H1 (cell line): ENCODE data around the gene CAMTA1. TPM values are rescaled to one million over a fixed set of nuclear protein-coding genes. Genes with fewer than 3 reads are reported as not detected.
A peak's percentile ranks its signal among the peaks of the same experiment; 100 is the strongest.

Source experiments
- CTCF ChIA-PET: fragments of 300-600 bp; sonication (Branson Sonifier 250); formaldehyde crosslinking; loops from one replicate; lab custom pipeline; 2021; ENCODE audit not compliant: partially characterized antibody; lab: Charles Lee
- POLR2A ChIA-PET: fragments of 300-600 bp; sonication (Branson Sonifier 250); formaldehyde crosslinking; loops from one replicate; lab custom pipeline; 2021; ENCODE audit warnings: inconsistent platforms; ENCODE audit not compliant: partially characterized antibody; lab: Charles Lee
- DNase-seq, 2 experiments: peaks; one replicate each; pipeline versions ENCODE4 v3.0.0 to v3.0.0-alpha.2; 2010 to 2022; ENCODE audit warnings: low spot score in 2 of 2, low read depth in 1 of 2, mixed read lengths in 1 of 2
- FAIRE-seq: peaks from 2 replicates; lab custom pipeline; 2011; peaks lifted over from hg19 to GRCh38; lab: Jason Lieb, UNC
- H2AFZ ChIP-seq: 2 replicates; pipeline ENCODE4 v1.8.1; 2012; ENCODE audit warnings: low read length, inconsistent platforms
- H2AK5ac ChIP-seq: 2 replicates; pipeline ENCODE4 v1.6.1; 2013; ENCODE audit warnings: low read depth, low read length
- H2BK120ac ChIP-seq: replicated peaks from 2 replicates; pipeline ENCODE3; 2013; ENCODE audit warnings: low read depth, low read length, inconsistent platforms
- H2BK12ac ChIP-seq: 2 replicates; pipeline ENCODE4 v1.6.1; 2013; ENCODE audit warnings: low read depth, low read length
- H2BK15ac ChIP-seq: 2 replicates; pipeline ENCODE4 v1.6.1; 2013; ENCODE audit warnings: low read length
- H2BK20ac ChIP-seq: 2 replicates; pipeline ENCODE4 v1.6.1; 2013; ENCODE audit warnings: low read length
- H2BK5ac ChIP-seq: 2 replicates; pipeline ENCODE4 v1.6.1; 2013; ENCODE audit warnings: low read depth, low read length
- H3K14ac ChIP-seq: 2 replicates; pipeline ENCODE4 v1.6.1; 2013; ENCODE audit warnings: inconsistent platforms; ENCODE audit not compliant: insufficient read length
- H3K18ac ChIP-seq: 2 replicates; pipeline ENCODE4 v1.6.1; 2013; ENCODE audit warnings: low read length; ENCODE audit errors: extremely low read depth
- H3K23ac ChIP-seq: 2 replicates; pipeline ENCODE4 v1.6.1; 2013; ENCODE audit warnings: inconsistent platforms; ENCODE audit not compliant: insufficient read length
- H3K23me2 ChIP-seq: 2 replicates; pipeline ENCODE4 v1.6.1; 2013; ENCODE audit warnings: low read depth, low read length
- H3K27ac ChIP-seq: 2 replicates; pipeline ENCODE4 v1.6.1; 2011; ENCODE audit warnings: low read depth, low read length, inconsistent platforms
- H3K27me3 ChIP-seq, 4 experiments: replicated peaks in 1 of 4; 1 replicate in 1 of 4; 2 replicates in 3 of 4; pipeline versions ENCODE4 v1.6.1 to v1.8.1; 2011 to 2013; ENCODE audit warnings: low read length in 3 of 4, mild to moderate bottlenecking in 3 of 4, inconsistent platforms in 2 of 4, mixed read lengths in 2 of 4, moderate library complexity in 1 of 4; ENCODE audit not compliant: control insufficient read depth in 3 of 4, insufficient read depth in 3 of 4; ENCODE audit errors: extremely low read depth in 1 of 4
- H3K36me3 ChIP-seq, 4 experiments: 2 replicates each; pipeline versions ENCODE4 v1.6.1 to v1.8.1; 2011 to 2013; ENCODE audit warnings: mild to moderate bottlenecking in 4 of 4, low read length in 3 of 4, moderate library complexity in 2 of 4, control low read depth in 1 of 4, inconsistent platforms in 1 of 4; ENCODE audit not compliant: insufficient read depth in 4 of 4, control insufficient read depth in 2 of 4
- H3K4ac ChIP-seq: replicated peaks from 2 replicates; pipeline ENCODE3; 2013; ENCODE audit warnings: low read length, low read depth, mixed read lengths, inconsistent platforms; ENCODE audit not compliant: insufficient read length
- H3K4me1 ChIP-seq, 4 experiments: replicated peaks in 1 of 4; 1 replicate in 1 of 4; 2 replicates in 3 of 4; pipeline versions ENCODE4 v1.6.1 to v1.8.1; 2011 to 2013; ENCODE audit warnings: low read length in 3 of 4, inconsistent platforms in 2 of 4, mixed read lengths in 1 of 4; ENCODE audit not compliant: insufficient read depth in 4 of 4, control insufficient read depth in 3 of 4
- H3K4me2 ChIP-seq, 2 experiments: 2 replicates each; pipeline versions ENCODE4 v1.6.1 to v1.8.1; 2011 to 2013; ENCODE audit warnings: low read depth in 2 of 2, low read length in 2 of 2, control low read depth in 1 of 2, inconsistent platforms in 1 of 2, mild to moderate bottlenecking in 1 of 2; ENCODE audit not compliant: insufficient read depth in 1 of 2
- H3K4me3 ChIP-seq, 4 experiments: fragments of 200-600, 300-600 bp in 1 of 4; sonication (generic), shearing (Covaris generic), sonication (Bioruptor Twin) in 1 of 4; 2 replicates each; pipeline versions ENCODE4 v1.5.1 to v1.8.1; 2011 to 2016; ENCODE audit warnings: low read length in 4 of 4, low read depth in 3 of 4, control low read depth in 2 of 4, inconsistent platforms in 2 of 4, mild to moderate bottlenecking in 2 of 4, mixed read lengths in 1 of 4, moderate library complexity in 1 of 4; ENCODE audit not compliant: insufficient read depth in 2 of 4; ENCODE audit errors: extremely low read depth in 1 of 4
- H3K56ac ChIP-seq: replicated peaks from 2 replicates; pipeline ENCODE3; 2013; ENCODE audit warnings: low read depth, mild to moderate bottlenecking, mixed read lengths, low read length, inconsistent platforms; ENCODE audit not compliant: insufficient read length
- H3K79me1 ChIP-seq: 2 replicates; pipeline ENCODE4 v1.6.1; 2013; ENCODE audit warnings: low read depth, low read length, control low read depth
- H3K79me2 ChIP-seq, 2 experiments: 2 replicates each; pipeline versions ENCODE4 v1.6.1 to v1.8.1; 2012 to 2013; ENCODE audit warnings: low read length in 2 of 2, mild to moderate bottlenecking in 2 of 2, inconsistent platforms in 1 of 2; ENCODE audit not compliant: insufficient read depth in 2 of 2, control insufficient read depth in 1 of 2
- H3K9ac ChIP-seq, 4 experiments: replicated peaks in 1 of 4; 1 replicate in 1 of 4; 2 replicates in 3 of 4; pipeline versions ENCODE4 v1.6.1 to v1.8.1; 2011 to 2013; ENCODE audit warnings: low read depth in 3 of 4, low read length in 3 of 4, control low read depth in 2 of 4, mild to moderate bottlenecking in 2 of 4, moderate library complexity in 2 of 4, inconsistent platforms in 1 of 4; ENCODE audit errors: extremely low read depth in 1 of 4
- H3K9me3 ChIP-seq, 2 experiments: 2 replicates each; pipeline versions ENCODE4 v1.6.1 to v1.8.1; 2012 to 2013; ENCODE audit warnings: mild to moderate bottlenecking in 2 of 2, moderate library complexity in 2 of 2, control low read depth in 1 of 2, inconsistent platforms in 1 of 2, low read depth in 1 of 2, low read length in 1 of 2, mixed read lengths in 1 of 2; ENCODE audit not compliant: insufficient read depth in 2 of 2
- H4K20me1 ChIP-seq, 2 experiments: replicated peaks in 1 of 2; 2 replicates each; pipeline versions ENCODE3 to v1.8.1; 2011 to 2013; ENCODE audit warnings: inconsistent platforms in 2 of 2, low read length in 2 of 2, mild to moderate bottlenecking in 1 of 2; ENCODE audit not compliant: insufficient read depth in 2 of 2, control insufficient read depth in 1 of 2
- H4K5ac ChIP-seq: 2 replicates; pipeline ENCODE4 v1.6.1; 2013; ENCODE audit warnings: low read length, low read depth, mixed read lengths, inconsistent platforms; ENCODE audit not compliant: insufficient read length
- H4K8ac ChIP-seq: 2 replicates; pipeline ENCODE4 v1.8.0; 2013; ENCODE audit warnings: mild to moderate bottlenecking, moderate library complexity, low read length, inconsistent platforms; ENCODE audit not compliant: insufficient read depth; ENCODE audit errors: extremely low read depth
- H4K91ac ChIP-seq: replicated peaks from 2 replicates; pipeline ENCODE3; 2013; ENCODE audit warnings: low read length, mixed read lengths, inconsistent platforms; ENCODE audit not compliant: insufficient read length
- RAD21 ChIP-seq, 2 experiments: IDR thresholded peaks in 1 of 2; conservative IDR thresholded peaks in 1 of 2; 2 replicates each; pipeline ENCODE4 v1.6.1; 2011; ENCODE audit warnings: low read depth in 2 of 2, low read length in 2 of 2, improper control_type of control experiment in 1 of 2, inconsistent platforms in 1 of 2, mild to moderate bottlenecking in 1 of 2, moderate library complexity in 1 of 2
- WGBS, 2 experiments: shearing (Covaris generic) in 1 of 2; methylation state at CpG; one replicate each; pipeline versions ENCODE4 v1.1.6 to v1.1.7; 2013 to 2015; ENCODE audit warnings: low lambda C conversion rate in 2 of 2, mixed read lengths in 2 of 2, inconsistent platforms in 1 of 2, low coverage in 1 of 2, missing lambda C conversion rate in 1 of 2; ENCODE audit not compliant: insufficient replicate concordance in 2 of 2, insufficient coverage in 1 of 2, insufficient read length in 1 of 2; ENCODE audit errors: extremely low coverage in 1 of 2, missing lambda C conversion rate in 1 of 2; 5-methylcytosine and 5-hydroxymethylcytosine counted together
- polyA plus RNA-seq, 7 experiments: library from polyadenylated mRNA; depleted of rRNA in 3 of 7; stranded (reverse) in 5 of 7; unstranded in 2 of 7; fragments of >200 nt in 5 of 7; fragments of 200-250 nt in 2 of 7; gene quantifications; 1 replicate in 5 of 7; 2 replicates in 1 of 7; 4 replicates in 1 of 7; pipeline versions ENCODE4 v1.2.1 to v1.2.3, GENCODE V29; 2011 to 2013; ENCODE audit warnings: missing spikeins in 2 of 7, mixed read lengths in 2 of 7
- total RNA-seq: library from RNA; stranded (reverse); fragmentation: NEBNext Ultra II Directional; extraction: Animal tissue kit (Norgen Biotek cat#: 25700); gene quantifications from 2 replicates; pipeline ENCODE4 v1.2.1, GENCODE V29; 2021
- TF ChIP-seq, protein P1 (sequence below): IDR thresholded peaks from 2 replicates; pipeline ENCODE4 v1.6.1; 2011; ENCODE audit warnings: low read length, improper control_type of control experiment
- TF ChIP-seq, protein P2 (sequence below), 3 experiments: IDR thresholded peaks; 1 replicate in 2 of 3; 2 replicates in 1 of 3; pipeline versions ENCODE4 v1.5.1 to v1.6.1; 2011; ENCODE audit warnings: low read length in 3 of 3, mild to moderate bottlenecking in 3 of 3, inconsistent platforms in 2 of 3, low read depth in 1 of 3, moderate library complexity in 1 of 3; ENCODE audit not compliant: insufficient read depth in 1 of 3; ENCODE audit errors: control extremely low read depth in 1 of 3

CAMTA1 gene
- total and polyA plus RNA-seq, 2 of the 8 experiments (the other 6 are each of a cell fraction or from before 2014, with no cell fraction given), result 65.0 to 119 TPM

DNA sequence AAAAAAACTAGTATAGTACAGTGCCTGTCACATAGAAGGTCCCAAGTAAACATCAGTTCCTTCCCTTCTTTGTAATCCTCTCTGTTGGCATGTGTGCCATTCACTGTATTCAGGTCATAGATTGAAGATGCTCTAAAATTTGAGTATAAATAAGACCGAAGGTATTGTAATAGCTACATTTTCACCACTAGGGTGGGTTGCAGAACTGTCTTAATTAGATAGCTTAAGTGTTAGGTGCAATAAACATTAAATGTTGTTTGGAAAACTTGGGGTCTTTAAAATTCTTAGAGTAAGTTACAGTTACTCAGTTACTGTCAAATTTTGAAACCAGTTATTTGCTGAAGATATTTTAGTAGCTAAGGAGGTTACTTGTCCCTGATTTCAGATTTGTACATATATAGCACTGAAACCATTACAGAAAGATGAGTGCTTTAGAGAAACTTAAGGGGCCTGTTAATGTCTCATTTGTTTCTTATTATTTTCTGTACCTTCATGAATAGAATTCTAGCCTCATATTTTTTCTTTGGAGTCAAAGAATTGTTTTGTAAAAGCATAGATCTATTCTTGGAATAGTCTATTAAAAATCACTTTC lies 1023.1 kb downstream of the CAMTA1 start:
- no peak for FAIRE-seq
- DNase-seq, result no peak
- Histone ChIP-seq H3K27me3 (no peaks in the 10 kb centered on the region), H3K56ac (no peak overlapping the region), H3K4me2 (no peak overlapping the region), H3K23me2 (no peaks in the 10 kb centered on the region), H3K4me1 (no peaks in the 10 kb centered on the region), H2AFZ (no peak overlapping the region), H3K4me3 (no peak overlapping the region), H3K4ac (no peak overlapping the region), H4K5ac (no peak overlapping the region), H3K79me2 (no peaks in the 10 kb centered on the region), H3K36me3 (peaks cover 0 to 46% (median 8%) of the 10 kb centered on the region in 4 experiments; a peak in 7 of 8 replicates), H2BK15ac (no peak overlapping the region), H2AK5ac (no peak overlapping the region), H3K14ac (no peak overlapping the region), H3K9ac (no peak overlapping the region), H4K91ac (no peak overlapping the region), H3K27ac (no peak overlapping the region), H2BK5ac (no peak overlapping the region), H4K20me1 (peaks cover 0 to 2% of the 10 kb centered on the region in 2 experiments), H3K79me1 (no peaks in the 10 kb centered on the region), H3K9me3 (peaks cover 4 to 5% of the 10 kb centered on the region in 2 experiments; a peak in 2 of 4 replicates), H3K23ac (no peak overlapping the region), H2BK12ac (no peak overlapping the region), H3K18ac (no peak overlapping the region), H4K8ac (no peak overlapping the region), H2BK20ac (no peak overlapping the region), H2BK120ac (no peak overlapping the region)
- ChIA-PET POLR2A (no interaction called here), CTCF (interaction anchor here (0.6 to 1.9 kb wide), 23 partner anchors 10 to 267 kb away, joined by 3 to 10 read pairs (median 4); no protein-coding TSS in a partner anchor)
- WGBS, 2 experiments, result 55% methylated on average over 1 of the region's 1 CpG; no CpG with 5 or more reads in 1 of the 2 experiments
- TF ChIP-seq, protein P1, sequence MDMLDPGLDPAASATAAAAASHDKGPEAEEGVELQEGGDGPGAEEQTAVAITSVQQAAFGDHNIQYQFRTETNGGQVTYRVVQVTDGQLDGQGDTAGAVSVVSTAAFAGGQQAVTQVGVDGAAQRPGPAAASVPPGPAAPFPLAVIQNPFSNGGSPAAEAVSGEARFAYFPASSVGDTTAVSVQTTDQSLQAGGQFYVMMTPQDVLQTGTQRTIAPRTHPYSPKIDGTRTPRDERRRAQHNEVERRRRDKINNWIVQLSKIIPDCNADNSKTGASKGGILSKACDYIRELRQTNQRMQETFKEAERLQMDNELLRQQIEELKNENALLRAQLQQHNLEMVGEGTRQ, result no peak
- TF ChIP-seq, protein P2, sequence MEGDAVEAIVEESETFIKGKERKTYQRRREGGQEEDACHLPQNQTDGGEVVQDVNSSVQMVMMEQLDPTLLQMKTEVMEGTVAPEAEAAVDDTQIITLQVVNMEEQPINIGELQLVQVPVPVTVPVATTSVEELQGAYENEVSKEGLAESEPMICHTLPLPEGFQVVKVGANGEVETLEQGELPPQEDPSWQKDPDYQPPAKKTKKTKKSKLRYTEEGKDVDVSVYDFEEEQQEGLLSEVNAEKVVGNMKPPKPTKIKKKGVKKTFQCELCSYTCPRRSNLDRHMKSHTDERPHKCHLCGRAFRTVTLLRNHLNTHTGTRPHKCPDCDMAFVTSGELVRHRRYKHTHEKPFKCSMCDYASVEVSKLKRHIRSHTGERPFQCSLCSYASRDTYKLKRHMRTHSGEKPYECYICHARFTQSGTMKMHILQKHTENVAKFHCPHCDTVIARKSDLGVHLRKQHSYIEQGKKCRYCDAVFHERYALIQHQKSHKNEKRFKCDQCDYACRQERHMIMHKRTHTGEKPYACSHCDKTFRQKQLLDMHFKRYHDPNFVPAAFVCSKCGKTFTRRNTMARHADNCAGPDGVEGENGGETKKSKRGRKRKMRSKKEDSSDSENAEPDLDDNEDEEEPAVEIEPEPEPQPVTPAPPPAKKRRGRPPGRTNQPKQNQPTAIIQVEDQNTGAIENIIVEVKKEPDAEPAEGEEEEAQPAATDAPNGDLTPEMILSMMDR (IDR thresholded peaks at IDR 0.05; ENCODE audit: control extremely low read depth in 1 of 3, insufficient read depth in 1 of 3, low read depth in 1 of 3, low read length in 3 of 3), result peak in 2 of 3 experiments; percentile 12 to 59; a peak in 2 of 4 replicates
- TF ChIP-seq RAD21 (IDR thresholded peaks at IDR 0.05 in 1 of 2, conservative IDR thresholded peaks at IDR 0.05 in 1 of 2; ENCODE audit: low read depth in 2 of 2, low read length in 2 of 2), result peak; percentile 51 to 61
